Measurements from ENCODE around the gene SDK1. TPM values are rescaled to one million over a fixed set of nuclear protein-coding genes. Genes with fewer than 3 reads are reported as not detected.

Gene SDK1
- total RNA-seq, 4 donors from 2014 or later, result 2.5 to 12.9 (median 6.1) TPM

DNA sequence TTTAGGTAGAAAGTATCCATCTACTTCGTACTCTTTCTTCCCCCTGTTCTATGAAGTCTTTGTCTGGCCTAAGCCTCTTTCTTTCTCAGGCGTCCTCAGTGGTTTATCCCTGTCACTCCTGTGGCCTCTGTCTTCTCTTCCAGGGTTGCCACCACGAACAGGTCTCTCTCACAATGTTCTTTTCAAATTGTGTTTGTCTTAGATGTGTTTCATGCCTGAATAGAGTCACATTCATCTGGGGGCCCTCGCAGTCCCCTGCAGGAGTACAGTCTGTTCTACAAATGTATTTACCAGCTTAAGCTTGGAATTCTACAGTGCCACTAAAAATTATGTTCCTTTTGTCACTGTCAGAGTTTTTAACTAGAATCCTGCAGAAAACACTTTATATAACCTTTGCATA, 700.7 kb downstream of the SDK1 start:
- Histone ChIP-seq H3K36me3 (no peaks in the 10 kb centered on the region), H3K9me3 (no peaks in the 10 kb centered on the region), H3K27me3 (no peaks in the 10 kb centered on the region), H3K27ac (no peak overlapping the region), H3K4me1 (no peaks in the 10 kb centered on the region), H3K4me3 (no peak overlapping the region)
- WGBS, result 92% methylated on average over 4 of the region's 4 CpGs
- DNase-seq (ENCODE audit: low spot score in 2 of 2), result no peak
- TF ChIP-seq, protein P1, sequence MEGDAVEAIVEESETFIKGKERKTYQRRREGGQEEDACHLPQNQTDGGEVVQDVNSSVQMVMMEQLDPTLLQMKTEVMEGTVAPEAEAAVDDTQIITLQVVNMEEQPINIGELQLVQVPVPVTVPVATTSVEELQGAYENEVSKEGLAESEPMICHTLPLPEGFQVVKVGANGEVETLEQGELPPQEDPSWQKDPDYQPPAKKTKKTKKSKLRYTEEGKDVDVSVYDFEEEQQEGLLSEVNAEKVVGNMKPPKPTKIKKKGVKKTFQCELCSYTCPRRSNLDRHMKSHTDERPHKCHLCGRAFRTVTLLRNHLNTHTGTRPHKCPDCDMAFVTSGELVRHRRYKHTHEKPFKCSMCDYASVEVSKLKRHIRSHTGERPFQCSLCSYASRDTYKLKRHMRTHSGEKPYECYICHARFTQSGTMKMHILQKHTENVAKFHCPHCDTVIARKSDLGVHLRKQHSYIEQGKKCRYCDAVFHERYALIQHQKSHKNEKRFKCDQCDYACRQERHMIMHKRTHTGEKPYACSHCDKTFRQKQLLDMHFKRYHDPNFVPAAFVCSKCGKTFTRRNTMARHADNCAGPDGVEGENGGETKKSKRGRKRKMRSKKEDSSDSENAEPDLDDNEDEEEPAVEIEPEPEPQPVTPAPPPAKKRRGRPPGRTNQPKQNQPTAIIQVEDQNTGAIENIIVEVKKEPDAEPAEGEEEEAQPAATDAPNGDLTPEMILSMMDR (IDR thresholded peaks at IDR 0.05), result no peak
- TF ChIP-seq POLR2AphosphoS5 (IDR thresholded peaks at IDR 0.05), result no peak
- TF ChIP-seq EP300 (IDR thresholded peaks at IDR 0.05), result no peak

DNA sequence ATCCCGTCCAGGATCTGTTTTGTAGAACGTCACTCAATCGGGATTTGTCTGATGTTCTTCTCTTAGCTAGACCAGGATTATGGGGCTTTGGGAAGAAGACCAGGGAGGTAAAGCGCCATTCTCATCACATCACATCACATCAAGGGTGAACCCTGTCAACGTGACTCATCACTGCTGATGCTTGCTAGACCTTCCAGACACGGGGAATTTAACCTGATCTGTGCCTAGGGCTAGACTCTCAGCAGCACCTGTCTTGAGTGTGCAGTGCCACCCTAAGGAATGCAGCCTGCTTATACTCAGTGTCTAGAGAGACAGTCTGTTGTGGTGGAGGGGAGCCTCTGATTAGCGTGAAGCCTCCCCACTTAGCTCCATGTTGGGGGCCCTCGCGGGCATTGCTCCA, 702.5 kb downstream of the SDK1 start:
- DNase-seq (ENCODE audit: low spot score in 2 of 2), result no peak
- no peak overlapping the region for H3K4me3 ChIP-seq
- H3K27me3 ChIP-seq, result no peaks in the 10 kb centered on the region
- no peak overlapping the region for H3K27ac ChIP-seq
- no peaks in the 10 kb centered on the region for H3K9me3 ChIP-seq
- TF ChIP-seq, protein P1 (IDR thresholded peaks at IDR 0.05), result no peak
- TF ChIP-seq POLR2A (IDR thresholded peaks at IDR 0.05) (no peak), POLR2AphosphoS5 (IDR thresholded peaks at IDR 0.05) (no peak), EP300 (IDR thresholded peaks at IDR 0.05) (no peak)
- H3K4me1 ChIP-seq, result peaks cover 5% of the 10 kb centered on the region
- WGBS, result 77% methylated on average over 6 of the region's 9 CpGs
- H3K36me3 ChIP-seq, result no peaks in the 10 kb centered on the region

DNA sequence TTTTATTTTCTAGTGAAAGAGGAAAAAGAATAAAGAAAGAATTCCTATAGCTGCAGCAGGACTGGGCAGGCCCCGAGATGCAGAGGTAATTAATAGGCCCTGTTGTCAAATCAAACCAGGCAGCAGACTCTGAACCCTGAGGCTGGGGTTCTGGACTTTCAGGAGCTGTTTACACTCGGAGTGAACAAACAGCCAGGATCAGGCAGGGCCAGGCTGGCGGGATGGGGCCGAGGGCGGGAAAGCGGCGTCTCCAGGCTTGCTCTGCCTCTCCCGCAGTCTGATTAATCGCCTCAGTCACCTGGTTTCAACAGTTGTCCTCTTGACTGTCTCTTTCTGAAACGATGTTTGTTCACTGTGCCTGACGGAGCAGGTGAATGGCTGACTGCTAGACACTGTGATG, 705.6 kb downstream of the SDK1 start:
- no peak for TF ChIP-seq POLR2A (IDR thresholded peaks at IDR 0.05)
- no peak for TF ChIP-seq EP300 (IDR thresholded peaks at IDR 0.05)
- TF ChIP-seq POLR2AphosphoS5 (IDR thresholded peaks at IDR 0.05), result no peak
- TF ChIP-seq, protein P1 (IDR thresholded peaks at IDR 0.05), result no peak
- H3K36me3 ChIP-seq, result no peaks in the 10 kb centered on the region
- H3K27me3 ChIP-seq, result no peaks in the 10 kb centered on the region
- H3K27ac ChIP-seq, result no peak overlapping the region
- H3K4me1 ChIP-seq, result peaks cover 5% of the 10 kb centered on the region
- DNase-seq (ENCODE audit: low spot score in 2 of 2), result no peak
- 44% methylated on average over 11 of the region's 11 CpGs for WGBS
- H3K9me3 ChIP-seq, result no peaks in the 10 kb centered on the region
- H3K4me3 ChIP-seq, result no peak overlapping the region

DNA sequence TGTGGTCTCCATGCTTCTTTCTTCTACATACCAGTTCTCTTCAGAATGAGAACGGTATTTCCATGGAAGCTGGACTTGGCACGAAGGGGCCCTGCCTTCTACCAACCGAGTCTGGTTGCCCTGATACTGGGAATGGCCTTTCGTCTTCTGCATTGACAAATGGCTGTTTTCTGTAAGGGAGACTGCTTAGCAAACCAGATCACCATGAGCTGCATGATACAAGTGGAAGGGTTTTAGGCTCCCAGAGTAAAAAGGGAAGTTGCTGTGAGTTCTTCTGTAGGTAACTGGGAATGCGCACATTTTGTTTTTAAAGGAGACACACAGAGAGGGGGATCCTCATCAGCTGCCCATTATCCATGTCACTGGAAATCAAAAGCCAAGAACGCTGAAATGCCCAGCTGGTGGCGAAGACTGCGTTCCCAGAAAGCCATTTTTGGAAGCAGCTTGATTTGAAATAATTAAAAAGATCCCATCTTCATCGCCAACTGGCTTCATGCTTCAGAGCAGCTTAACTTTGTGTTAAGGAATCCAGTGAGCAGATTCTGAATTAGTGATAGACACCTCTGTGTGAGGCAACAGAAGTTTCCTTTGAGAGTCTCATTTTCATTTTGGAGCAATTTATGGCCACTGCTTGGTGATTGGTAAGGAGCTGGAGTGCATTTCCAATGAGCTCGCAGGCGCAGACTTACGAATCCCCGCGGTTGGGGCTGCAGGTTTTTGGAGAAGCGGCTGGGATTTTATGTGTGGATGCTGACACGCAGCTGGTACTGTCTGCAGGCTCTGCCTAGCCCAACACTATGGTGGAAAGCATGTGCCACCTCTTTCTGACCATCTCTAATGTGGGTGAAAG, 708.4 kb downstream of the SDK1 start:
- Histone ChIP-seq H3K27me3 (no peaks in the 10 kb centered on the region), H3K36me3 (no peaks in the 10 kb centered on the region), H3K27ac (no peak overlapping the region), H3K4me3 (no peak overlapping the region), H3K4me1 (peaks cover 5% of the 10 kb centered on the region), H3K9me3 (no peaks in the 10 kb centered on the region)
- TF ChIP-seq EP300 (IDR thresholded peaks at IDR 0.05) (no peak), POLR2AphosphoS5 (IDR thresholded peaks at IDR 0.05) (no peak), POLR2A (IDR thresholded peaks at IDR 0.05) (no peak)
- TF ChIP-seq, protein P1 (IDR thresholded peaks at IDR 0.05), result no peak
- WGBS, result 84% methylated on average over 16 of the region's 16 CpGs
- peak in 1 of 2 donors; percentile 37 for DNase-seq (ENCODE audit: low spot score in 2 of 2)

DNA sequence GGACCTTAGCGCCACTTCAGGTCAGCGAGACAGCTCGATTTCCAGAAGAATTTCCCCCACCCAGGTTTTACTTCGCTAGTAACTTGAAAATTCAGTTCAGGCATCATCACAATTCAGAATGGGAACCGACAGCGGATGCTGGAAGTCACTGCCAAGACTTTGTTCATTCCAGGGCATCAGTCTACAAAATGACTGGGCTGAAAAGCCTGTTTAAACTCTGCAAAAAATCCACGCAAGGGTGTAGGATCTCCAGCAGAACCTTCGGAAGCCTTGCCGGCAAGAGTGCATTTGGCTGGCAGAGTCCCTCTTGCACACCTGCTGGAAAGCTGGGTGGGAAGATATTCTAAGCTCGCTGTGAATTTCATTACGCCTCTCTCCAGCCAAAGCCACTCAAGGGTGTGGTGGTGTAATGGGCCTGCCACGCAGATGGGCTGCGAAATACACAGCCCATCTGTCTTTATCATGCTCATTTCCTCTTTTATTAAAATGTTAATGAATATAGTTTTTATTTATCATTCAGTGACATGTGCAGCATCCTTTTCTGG, 709.1 kb downstream of the SDK1 start:
- H3K36me3 ChIP-seq, result no peaks in the 10 kb centered on the region
- no peak overlapping the region for H3K4me3 ChIP-seq
- TF ChIP-seq POLR2A (IDR thresholded peaks at IDR 0.05) (no peak), POLR2AphosphoS5 (IDR thresholded peaks at IDR 0.05) (no peak), EP300 (IDR thresholded peaks at IDR 0.05) (no peak)
- TF ChIP-seq, protein P1 (IDR thresholded peaks at IDR 0.05), result no peak
- H3K4me1 ChIP-seq, result peaks cover 5% of the 10 kb centered on the region
- H3K27ac ChIP-seq, result no peak overlapping the region
- H3K9me3 ChIP-seq, result no peaks in the 10 kb centered on the region
- no peaks in the 10 kb centered on the region for H3K27me3 ChIP-seq
- DNase-seq (ENCODE audit: low spot score in 2 of 2), result no peak
- WGBS, result 65% methylated on average over 13 of the region's 13 CpGs
